ENCODE data around the gene HERPUD1. TPM values are rescaled to one million over a fixed set of nuclear protein-coding genes. Genes with fewer than 3 reads are reported as not detected.

HERPUD1 gene
- total RNA-seq, 1 experiment from 2014 or later, result 35.3 TPM

- POLR2A ChIA-PET (ENCODE audit: unreplicated experiment), result no interaction called here
- H3F3A ChIP-seq (ENCODE audit: insufficient read depth, low read depth), result peaks cover 21% of the 10 kb centered on the region; the same call in 1 of the 2 replicates
- H3K36me3 ChIP-seq (ENCODE audit: low read depth), result no peaks in the 10 kb centered on the region
- H3K79me2 ChIP-seq (ENCODE audit: low read depth), result no peaks in the 10 kb centered on the region
- H2AFZ ChIP-seq, result no peak overlapping the region
- no peaks in the 10 kb centered on the region for H4K20me1 ChIP-seq (ENCODE audit: insufficient read depth)
- H3K4me3 ChIP-seq, result no peak overlapping the region
- no TSS peak for BruUV-seq (replicated peaks)
- no peaks in the 10 kb centered on the region for H3K27me3 ChIP-seq (ENCODE audit: insufficient read depth, low read depth)
- no peaks in the 10 kb centered on the region for H3K9me2 ChIP-seq (ENCODE audit: insufficient read depth)
- peaks cover 28% of the 10 kb centered on the region for H3K4me1 ChIP-seq (replicated peaks; ENCODE audit: insufficient read depth)
- H3K9me3 ChIP-seq (ENCODE audit: insufficient read depth, low read depth), result no peaks in the 10 kb centered on the region
- TF ChIP-seq EZH2 (IDR thresholded peaks at IDR 0.05; ENCODE audit: low read depth) (no peak), CTCF (conservative IDR thresholded peaks at IDR 0.05) (no peak)
- H3K27ac ChIP-seq, result no peak overlapping the region
- intact Hi-C loops (cut with micrococcal nuclease; ENCODE audit: unreplicated experiment), result loop anchor here (10.0 kb wide), 1 partner anchor 314 kb away; no protein-coding TSS in a partner anchor
- CTCF ChIA-PET, result no interaction called here
- no peak for DNase-seq
- H3K4me2 ChIP-seq, result no peak overlapping the region
Measured at GRCh38 chr16:56980792-56981724, 49.1 kb downstream of the HERPUD1 start.

GRCh38 chr16:56981729-56982271 is 49.9 kb downstream of the HERPUD1 start:
- Histone ChIP-seq H3K27me3 (ENCODE audit: insufficient read depth, low read depth) (no peaks in the 10 kb centered on the region), H3K27ac (no peak overlapping the region), H4K20me1 (ENCODE audit: insufficient read depth) (no peaks in the 10 kb centered on the region), H2AFZ (no peak overlapping the region), H3F3A (ENCODE audit: insufficient read depth, low read depth) (peaks cover 21% of the 10 kb centered on the region; the same call in 1 of the 2 replicates), H3K4me2 (no peak overlapping the region), H3K36me3 (ENCODE audit: low read depth) (no peaks in the 10 kb centered on the region), H3K9me3 (ENCODE audit: insufficient read depth, low read depth) (no peaks in the 10 kb centered on the region), H3K79me2 (ENCODE audit: low read depth) (no peaks in the 10 kb centered on the region), H3K4me3 (no peak overlapping the region), H3K9me2 (ENCODE audit: insufficient read depth) (no peaks in the 10 kb centered on the region), H3K4me1 (replicated peaks; ENCODE audit: insufficient read depth) (peaks cover 31% of the 10 kb centered on the region)
- ChIA-PET CTCF (no interaction called here), POLR2A (ENCODE audit: unreplicated experiment) (no interaction called here)
- TF ChIP-seq EZH2 (IDR thresholded peaks at IDR 0.05; ENCODE audit: low read depth), result no peak
- TF ChIP-seq CTCF (conservative IDR thresholded peaks at IDR 0.05), result no peak
- BruUV-seq (replicated peaks), result no TSS peak
- DNase-seq, result no peak
- intact Hi-C loops (cut with micrococcal nuclease; ENCODE audit: unreplicated experiment), result loop anchor here (10.0 kb wide), 1 partner anchor 313 kb away; no protein-coding TSS in a partner anchor

- no peak overlapping the region for H3K27ac ChIP-seq
- H3K4me2 ChIP-seq, result no peak overlapping the region
- H3K36me3 ChIP-seq (ENCODE audit: low read depth), result no peaks in the 10 kb centered on the region
- peaks cover 28% of the 10 kb centered on the region; the same call in 1 of the 2 replicates for H3F3A ChIP-seq (ENCODE audit: insufficient read depth, low read depth)
- DNase-seq, result no peak
- H4K20me1 ChIP-seq (ENCODE audit: insufficient read depth), result no peaks in the 10 kb centered on the region
- H3K4me3 ChIP-seq, result no peak overlapping the region
- no TSS peak for BruUV-seq (replicated peaks)
- H3K27me3 ChIP-seq (ENCODE audit: insufficient read depth, low read depth), result no peaks in the 10 kb centered on the region
- TF ChIP-seq CTCF (conservative IDR thresholded peaks at IDR 0.05), result no peak
- TF ChIP-seq EZH2 (IDR thresholded peaks at IDR 0.05; ENCODE audit: low read depth), result no peak
- H3K9me2 ChIP-seq (ENCODE audit: insufficient read depth), result no peaks in the 10 kb centered on the region
- no peak overlapping the region for H2AFZ ChIP-seq
- ChIA-PET POLR2A (ENCODE audit: unreplicated experiment) (interaction anchor here (0.6 kb wide), 1 partner anchor 372 kb away, joined by 3 read pairs; no protein-coding TSS in a partner anchor), CTCF (no interaction called here)
- no peaks in the 10 kb centered on the region for H3K79me2 ChIP-seq (ENCODE audit: low read depth)
- peaks cover 31% of the 10 kb centered on the region for H3K4me1 ChIP-seq (replicated peaks; ENCODE audit: insufficient read depth)
- no peaks in the 10 kb centered on the region for H3K9me3 ChIP-seq (ENCODE audit: insufficient read depth, low read depth)
- intact Hi-C loops (cut with micrococcal nuclease; ENCODE audit: unreplicated experiment), result loop anchor here (10.0 kb wide), 1 partner anchor 312 kb away; no protein-coding TSS in a partner anchor
Measured at GRCh38 chr16:56982695-56983094, 50.8 kb downstream of the HERPUD1 start.
